Activated CD8-positive, alpha-beta T cell treated with anti-CD3 and anti-CD28 coated beads, Interleukin-2, amount 10 ng/mL, durations not matched to agents 7 days and 5 days (primary cell): Measurements from ENCODE around the gene ELF4. TPM values are rescaled to one million over a fixed set of nuclear protein-coding genes. Genes with fewer than 3 reads are reported as not detected.

Experiments used
- ATAC-seq: fragments of 150-1000 bp; cut with Tn5 transposase; one replicate; pipeline ENCODE4 v1.10.0; 2021; ENCODE audit warnings: moderate library complexity
- CTCF ChIA-PET: fragments of 350-600 bp; sonication (Branson Sonifier 250); formaldehyde crosslinking; loops from one replicate; lab custom pipeline; 2021; ENCODE audit warnings: antibody characterized with exemption; lab: Charles Lee
- POLR2A ChIA-PET: fragments of 350-600 bp; sonication (Branson Sonifier 250); formaldehyde crosslinking; loops from one replicate; lab custom pipeline; 2021; ENCODE audit warnings: antibody characterized with exemption; lab: Charles Lee
- DNase-seq: peaks from one replicate; pipeline ENCODE4 v3.0.0-alpha.2; 2020
- H3K27ac Mint-ChIP-seq: one replicate; pipeline ENCODE4 v1.8.0; 2021; ENCODE audit warnings: mild to moderate bottlenecking, mixed read lengths
- H3K27me3 Mint-ChIP-seq: one replicate; pipeline ENCODE4 v1.8.0; 2021; ENCODE audit warnings: low read depth, mixed read lengths
- H3K36me3 Mint-ChIP-seq: one replicate; pipeline ENCODE4 v1.8.0; 2021; ENCODE audit warnings: low read depth, mixed read lengths
- H3K4me1 Mint-ChIP-seq: one replicate; pipeline ENCODE4 v1.8.0; 2021; ENCODE audit warnings: low read depth, mixed read lengths
- H3K4me3 Mint-ChIP-seq: one replicate; pipeline ENCODE4 v1.8.0; 2021; ENCODE audit warnings: mild to moderate bottlenecking, mixed read lengths
- H3K9me3 Mint-ChIP-seq: one replicate; pipeline ENCODE4 v1.8.0; 2022; ENCODE audit warnings: mixed read lengths; ENCODE audit not compliant: insufficient read depth
- total RNA-seq, 2 experiments: library from RNA; stranded (reverse); gene quantifications; one replicate each; pipeline ENCODE4 v1.2.3, GENCODE V29; 2021

ELF4 gene
- total RNA-seq: 10 to 100 TPM; 38.2 to 39.0 TPM

- Mint-ChIP-seq H3K4me1 (peaks cover 43% of the 10 kb centered on the region), H3K27ac (peak within 1 kb of the TSS; percentile 85), H3K9me3 (no peaks in the 10 kb centered on the region), H3K36me3 (peaks cover 11% of the 10 kb centered on the region), H3K27me3 (no peaks in the 10 kb centered on the region), H3K4me3 (peak within 1 kb of the TSS; percentile 89)
- ATAC-seq (peak; percentile 69), DNase-seq (peak; percentile 57)
- ChIA-PET POLR2A (interaction anchor here (0.9 to 1.8 kb wide), 3 partner anchors 26 to 29 kb away, joined by 3 to 6 read pairs (median 4); no protein-coding TSS in a partner anchor), CTCF (interaction anchor here (1.2 to 3.8 kb wide), 3 partner anchors 15 to 28 kb away, joined by 4 to 11 read pairs (median 5); no protein-coding TSS in a partner anchor)
Observed at GRCh38 chrX:130110379-130111219, at the start of gene ELF4. Gene ELF4 (minus strand): TSS chrX:130110497. CDS start chrX:130081330, 29,167 bp downstream.

- Mint-ChIP-seq H3K27me3 (no peaks in the 10 kb centered on the region), H3K36me3 (peaks cover 11% of the 10 kb centered on the region), H3K4me1 (peaks cover 32% of the 10 kb centered on the region), H3K27ac (no peak overlapping the region), H3K9me3 (no peaks in the 10 kb centered on the region), H3K4me3 (no peak overlapping the region)
- POLR2A ChIA-PET: no interaction called here
- CTCF ChIA-PET: interaction anchor here (1.1 to 1.3 kb wide), 2 partner anchors 14 to 80 kb away, joined by 3 to 8 read pairs; no protein-coding TSS in a partner anchor
- DNase-seq: no peak
- no peak for ATAC-seq
Observed at GRCh38 chrX:130159776-130160175, 49.5 kb upstream of the ELF4 start.

GRCh38 chrX:130158311-130158710 lies 48.0 kb upstream of the ELF4 start:
- ChIA-PET POLR2A (no interaction called here), CTCF (no interaction called here)
- H3K36me3 Mint-ChIP-seq: peaks cover 9% of the 10 kb centered on the region
- H3K4me1 Mint-ChIP-seq: peaks cover 20% of the 10 kb centered on the region
- no peak overlapping the region for H3K4me3 Mint-ChIP-seq
- H3K27ac Mint-ChIP-seq: no peak overlapping the region
- H3K9me3 Mint-ChIP-seq: no peaks in the 10 kb centered on the region
- H3K27me3 Mint-ChIP-seq: no peaks in the 10 kb centered on the region
- no peak for ATAC-seq
- DNase-seq: no peak

GRCh38 chrX:130155564-130155963 lies 45.3 kb upstream of the ELF4 start:
- H3K4me3 Mint-ChIP-seq: no peak overlapping the region
- H3K9me3 Mint-ChIP-seq: no peaks in the 10 kb centered on the region
- ChIA-PET POLR2A (no interaction called here), CTCF (interaction anchor here (0.7 to 1.7 kb wide), 3 partner anchors 35 to 95 kb away, joined by 3 to 7 read pairs (median 3); no protein-coding TSS in a partner anchor)
- peaks cover 10% of the 10 kb centered on the region for H3K36me3 Mint-ChIP-seq
- H3K4me1 Mint-ChIP-seq: peaks cover 7% of the 10 kb centered on the region
- DNase-seq (no peak), ATAC-seq (no peak)
- H3K27me3 Mint-ChIP-seq: no peaks in the 10 kb centered on the region
- no peak overlapping the region for H3K27ac Mint-ChIP-seq

GRCh38 chrX:130147631-130148030 lies 37.3 kb upstream of the ELF4 start:
- Mint-ChIP-seq H3K4me3 (no peak overlapping the region), H3K27ac (no peak overlapping the region), H3K27me3 (no peaks in the 10 kb centered on the region), H3K9me3 (no peaks in the 10 kb centered on the region), H3K36me3 (peaks cover 42% of the 10 kb centered on the region), H3K4me1 (peaks cover 2% of the 10 kb centered on the region)
- DNase-seq (no peak), ATAC-seq (no peak)
- ChIA-PET CTCF (interaction anchor here (1.0 to 1.5 kb wide), 6 partner anchors 12 to 87 kb away, joined by 3 to 6 read pairs (median 3); no protein-coding TSS in a partner anchor), POLR2A (no interaction called here)

GRCh38 chrX:130145123-130145522 lies 34.8 kb upstream of the ELF4 start:
- Mint-ChIP-seq H3K27ac (no peak overlapping the region), H3K27me3 (no peaks in the 10 kb centered on the region), H3K9me3 (no peaks in the 10 kb centered on the region), H3K4me1 (peaks cover 2% of the 10 kb centered on the region), H3K4me3 (no peak overlapping the region), H3K36me3 (peaks cover 46% of the 10 kb centered on the region)
- ChIA-PET CTCF (interaction anchor here (0.9 to 2.1 kb wide), 3 partner anchors 9 to 47 kb away, joined by 3 to 6 read pairs (median 3); no protein-coding TSS in a partner anchor), POLR2A (no interaction called here)
- no peak for DNase-seq
- ATAC-seq: no peak

GRCh38 chrX:130144509-130144908 lies 34.2 kb upstream of the ELF4 start:
- peaks cover 4% of the 10 kb centered on the region for H3K4me1 Mint-ChIP-seq
- ChIA-PET CTCF (interaction anchor here (0.9 to 2.1 kb wide), 3 partner anchors 9 to 50 kb away, joined by 3 to 6 read pairs (median 4); no protein-coding TSS in a partner anchor), POLR2A (no interaction called here)
- H3K27me3 Mint-ChIP-seq: no peaks in the 10 kb centered on the region
- ATAC-seq (no peak), DNase-seq (no peak)
- H3K27ac Mint-ChIP-seq: no peak overlapping the region
- no peaks in the 10 kb centered on the region for H3K9me3 Mint-ChIP-seq
- H3K4me3 Mint-ChIP-seq: no peak overlapping the region
- H3K36me3 Mint-ChIP-seq: peaks cover 45% of the 10 kb centered on the region

GRCh38 chrX:130139474-130140201 lies 29.3 kb upstream of the ELF4 start:
- peaks cover 2% of the 10 kb centered on the region for H3K4me1 Mint-ChIP-seq

GRCh38 chrX:130136961-130137360 lies 26.7 kb upstream of the ELF4 start:
- Mint-ChIP-seq H3K27ac (no peak overlapping the region), H3K4me3 (no peak overlapping the region), H3K9me3 (no peaks in the 10 kb centered on the region), H3K4me1 (peaks cover 2% of the 10 kb centered on the region), H3K27me3 (no peaks in the 10 kb centered on the region), H3K36me3 (peaks cover 28% of the 10 kb centered on the region)
- DNase-seq: no peak
- ATAC-seq: no peak
- CTCF ChIA-PET: interaction anchor here (1.9 kb wide), 1 partner anchor 14 kb away, joined by 4 read pairs; no protein-coding TSS in a partner anchor
- POLR2A ChIA-PET: no interaction called here

More at GRCh38 chrX:130139474-130140201, 29.3 kb upstream of the ELF4 start:
- Mint-ChIP-seq H3K27me3 (no peaks in the 10 kb centered on the region), H3K4me3 (no peak overlapping the region), H3K27ac (peak overlapping the region; percentile 52), H3K9me3 (no peaks in the 10 kb centered on the region), H3K36me3 (peaks cover 38% of the 10 kb centered on the region)
- DNase-seq (no peak), ATAC-seq (no peak)
- ChIA-PET POLR2A (no interaction called here), CTCF (interaction anchor here (1.0 to 1.2 kb wide), 2 partner anchors 59 to 60 kb away, joined by 4 read pairs; no protein-coding TSS in a partner anchor)

- CTCF ChIA-PET: interaction anchor here (1.3 to 1.9 kb wide), 2 partner anchors 11 to 14 kb away, joined by 3 to 4 read pairs; no protein-coding TSS in a partner anchor
Observed at GRCh38 chrX:130136496-130136895, 26.2 kb upstream of the ELF4 start.

GRCh38 chrX:130130990-130131389 lies 20.7 kb upstream of the ELF4 start:
- no peak for DNase-seq
- peaks cover 19% of the 10 kb centered on the region for H3K36me3 Mint-ChIP-seq
- ATAC-seq: no peak
- ChIA-PET POLR2A (no interaction called here), CTCF (interaction anchor here (1.1 to 1.4 kb wide), 2 partner anchors 21 to 51 kb away, joined by 3 to 4 read pairs; no protein-coding TSS in a partner anchor)
- no peak overlapping the region for H3K27ac Mint-ChIP-seq
- no peaks in the 10 kb centered on the region for H3K9me3 Mint-ChIP-seq
- H3K4me1 Mint-ChIP-seq: no peaks in the 10 kb centered on the region
- H3K27me3 Mint-ChIP-seq: no peaks in the 10 kb centered on the region
- H3K4me3 Mint-ChIP-seq: no peak overlapping the region

More at GRCh38 chrX:130136496-130136895, 26.2 kb upstream of the ELF4 start:
- Mint-ChIP-seq H3K36me3 (peaks cover 28% of the 10 kb centered on the region), H3K4me1 (peaks cover 2% of the 10 kb centered on the region), H3K27ac (no peak overlapping the region), H3K9me3 (no peaks in the 10 kb centered on the region), H3K4me3 (no peak overlapping the region), H3K27me3 (no peaks in the 10 kb centered on the region)
- DNase-seq (no peak), ATAC-seq (no peak)
- POLR2A ChIA-PET: no interaction called here
